K562 (cell line): ENCODE data around the gene PUSL1. TPM values are rescaled to one million over a fixed set of nuclear protein-coding genes. Genes with fewer than 3 reads are reported as not detected.

Source experiments
- ATAC-seq: fragments of 200-7000 bp; cut with Tn5 transposase; 3 replicates; pipeline ENCODE4 v1.9.1; 2020; ENCODE audit warnings: moderate library complexity
- BruUV-seq: library from RNA; stranded (reverse); fragments of 400-500 nt; replicated peaks from 2 replicates; lab custom pipeline; 2021; lab: Mats Ljungman, UMichigan
- CTCF ChIA-PET: fragments of 300-600 bp; formaldehyde crosslinking; extraction: SDS; loops from one replicate; lab custom pipeline; 2021; ENCODE audit warnings: low intra/inter-chr PET ratio; lab: Yijun Ruan, JAX
- POLR2A ChIA-PET: fragments of 300-600, 350-650 bp; sonication (Branson Sonifier 250); formaldehyde crosslinking; extraction: SDS; loops from one replicate; lab custom pipeline; 2021; ENCODE audit warnings: antibody characterized with exemption, inconsistent platforms; lab: Yijun Ruan, JAX
- DNase-seq, 4 experiments: peaks; one replicate each; pipeline versions ENCODE4 v3.0.0 to v3.0.0-alpha.2; 2011 to 2018; ENCODE audit warnings: low spot score in 3 of 4, mixed read lengths in 3 of 4; ENCODE audit errors: extremely low read depth in 1 of 4
- FAIRE-seq: peaks from 2 replicates; lab custom pipeline; 2011; peaks lifted over from hg19 to GRCh38; lab: Jason Lieb, UNC
- H2AFZ ChIP-seq: 2 replicates; pipeline ENCODE4 v1.6.0; 2011; ENCODE audit warnings: low read depth, low read length, control low read depth, inconsistent platforms
- H3K27ac ChIP-seq: fragments of 200-600 bp; 3 replicates; pipeline ENCODE4 v1.8.0; 2011; ENCODE audit warnings: low read depth, mild to moderate bottlenecking, control low read depth, inconsistent platforms, low read length, moderate library complexity, mixed read lengths; ENCODE audit errors: extremely low read depth
- H3K27me3 ChIP-seq, 2 experiments: fragments of 300-600 bp in 1 of 2; 2 replicates in 1 of 2; 3 replicates in 1 of 2; pipeline versions ENCODE4 v1.6.0 to v1.8.0; 2011; ENCODE audit warnings: inconsistent platforms in 2 of 2, low read length in 2 of 2, mild to moderate bottlenecking in 1 of 2, mixed read lengths in 1 of 2, moderate library complexity in 1 of 2; ENCODE audit not compliant: control insufficient read depth in 2 of 2, insufficient read depth in 2 of 2
- H3K36me3 ChIP-seq: fragments of 300-600 bp; 3 replicates; pipeline ENCODE4 v1.8.0; 2011; ENCODE audit warnings: mild to moderate bottlenecking, low read length, inconsistent platforms; ENCODE audit not compliant: control insufficient read depth, insufficient read depth
- H3K4me1 ChIP-seq, 2 experiments: fragments of 200-600 bp in 1 of 2; replicated peaks in 1 of 2; 2 replicates in 1 of 2; 3 replicates in 1 of 2; pipeline versions ENCODE4 v1.5.1 to v1.8.0; 2011; ENCODE audit warnings: inconsistent platforms in 2 of 2, low read length in 2 of 2, mild to moderate bottlenecking in 1 of 2, mixed read lengths in 1 of 2, moderate library complexity in 1 of 2; ENCODE audit not compliant: control insufficient read depth in 2 of 2, insufficient read depth in 2 of 2
- H3K4me2 ChIP-seq: 2 replicates; pipeline ENCODE4 v1.6.1; 2011; ENCODE audit warnings: low read length, control low read depth, inconsistent platforms, mixed read lengths; ENCODE audit not compliant: insufficient read depth
- H3K4me3 ChIP-seq: fragments of 200-600 bp; sonication (generic), shearing (Covaris generic); 2 replicates; pipeline ENCODE4 v1.5.1; 2016; ENCODE audit warnings: control low read depth, inconsistent platforms
- H3K79me2 ChIP-seq: fragments of 200-600 bp; 3 replicates; pipeline ENCODE4 v1.8.0; 2011; ENCODE audit warnings: low read length, inconsistent platforms; ENCODE audit not compliant: control insufficient read depth, insufficient read depth
- H3K9ac ChIP-seq, 2 experiments: 2 replicates each; pipeline versions ENCODE4 v1.6.0 to v1.6.1; 2011; ENCODE audit warnings: low read depth in 2 of 2, low read length in 2 of 2, control low read depth in 1 of 2, inconsistent platforms in 1 of 2, mild to moderate bottlenecking in 1 of 2, mixed read lengths in 1 of 2; ENCODE audit not compliant: insufficient read depth in 1 of 2
- H3K9me1 ChIP-seq: one replicate; pipeline ENCODE4 v1.6.0; 2011; ENCODE audit warnings: inconsistent platforms, mild to moderate bottlenecking, low read length, moderate library complexity; ENCODE audit not compliant: control insufficient read depth, insufficient read depth
- H3K9me3 ChIP-seq: replicated peaks from 2 replicates; pipeline ENCODE4 v1.5.1; 2011; ENCODE audit warnings: low read depth, low read length, inconsistent platforms; ENCODE audit not compliant: control insufficient read depth, insufficient read depth
- H4K20me1 ChIP-seq: replicated peaks from 2 replicates; pipeline ENCODE4 v1.6.1; 2011; ENCODE audit warnings: low read length, inconsistent platforms, mixed read lengths; ENCODE audit not compliant: control insufficient read depth, insufficient read depth
- L3MBTL2 ChIP-seq: fragments of 450-650 bp; IDR thresholded peaks from 2 replicates; pipeline ENCODE4 v1.6.1; 2016; ENCODE audit warnings: mild to moderate bottlenecking, moderate library complexity
- POLR2G ChIP-seq: fragments of 200-400 bp; formaldehyde crosslinking; IDR thresholded peaks from 2 replicates; pipeline ENCODE4 v1.6.1; 2017; ENCODE audit warnings: low read depth, mild to moderate bottlenecking, antibody characterized with exemption, low read length, moderate library complexity
- SIN3A ChIP-seq, 2 experiments: fragments of 150-350 bp in 1 of 2; IDR thresholded peaks; 2 replicates each; pipeline ENCODE4 v1.6.1; 2011 to 2016; ENCODE audit warnings: borderline replicate concordance in 2 of 2, low read depth in 2 of 2, low read length in 2 of 2, mild to moderate bottlenecking in 2 of 2, moderate library complexity in 2 of 2; ENCODE audit not compliant: control insufficient read depth in 1 of 2
- ZBTB7A ChIP-seq: IDR thresholded peaks from 2 replicates; pipeline ENCODE4 v1.6.1; 2011; ENCODE audit warnings: low read depth, mild to moderate bottlenecking, low read length, moderate library complexity, borderline replicate concordance; ENCODE audit not compliant: control insufficient read depth
- ZNF224 ChIP-seq: sonication (generic); formaldehyde crosslinking; IDR thresholded peaks from 2 replicates; pipeline ENCODE4 v1.8.0; 2022; ENCODE audit warnings: mild to moderate bottlenecking, missing genetic modification reagents
- WGBS: fragments of 100-300 bp; shearing (Covaris generic); methylation state at CpG from one replicate; pipeline ENCODE4 v1.1.6; 2016; ENCODE audit warnings: low coverage, mixed read lengths; ENCODE audit not compliant: insufficient coverage; ENCODE audit errors: missing lambda C conversion rate; 5-methylcytosine and 5-hydroxymethylcytosine counted together
- in situ Hi-C: fragments of 300-500 bp; cut with MboI; formaldehyde crosslinking; loops from 4 replicates; pipeline ENCODE4 v1.15.0; 2018; ENCODE audit warnings: inconsistent platforms, mixed read lengths
- intact Hi-C: fragments of 100-400 bp; cut with micrococcal nuclease; formaldehyde crosslinking; loops from 2 replicates; pipeline ENCODE4 v1.14.2; 2022
- polyA plus RNA-seq, 8 experiments: library from polyadenylated mRNA; depleted of rRNA in 4 of 8; stranded (reverse) in 5 of 8; unstranded in 3 of 8; fragments of >200 nt; fragmentation: Nextera tagmentation in 2 of 8; fragmentation: Illumina TruSeq in 1 of 8; extraction: Ambion mirVana in 2 of 8; extraction: Trizol in 1 of 8; gene quantifications; 2 replicates each; pipeline versions ENCODE4 v1.2.1 to v1.2.3, GENCODE V29; 2011 to 2014; ENCODE audit warnings: inconsistent platforms in 1 of 8, missing spikeins in 1 of 8
- total RNA-seq, 7 experiments: library from RNA; depleted of rRNA in 6 of 7; stranded (reverse); fragments of >200 nt in 6 of 7; fragmentation: Illumina TruSeq in 2 of 7; extraction: Trizol in 2 of 7; gene quantifications; 2 replicates each; pipeline versions ENCODE4 v1.2.1 to v1.2.3, GENCODE V29; 2011 to 2021; ENCODE audit warnings: low replicate concordance in 1 of 7
- TF ChIP-seq, protein P1 (sequence below), 2 experiments: IDR thresholded peaks; 2 replicates each; pipeline ENCODE4 v1.6.1; 2011; ENCODE audit warnings: borderline replicate concordance in 1 of 2, control low read depth in 1 of 2, low read depth in 1 of 2, low read length in 1 of 2, mild to moderate bottlenecking in 1 of 2, mixed read lengths in 1 of 2, moderate library complexity in 1 of 2; ENCODE audit not compliant: insufficient read depth in 1 of 2, insufficient read length in 1 of 2, poor library complexity in 1 of 2, severe bottlenecking in 1 of 2; ENCODE audit errors: extremely low read depth in 1 of 2
- TF ChIP-seq, protein P2 (sequence below): fragments of 450-650 bp; formaldehyde crosslinking; IDR thresholded peaks from 2 replicates; pipeline ENCODE4 v1.4.0; 2020; ENCODE audit warnings: mild to moderate bottlenecking, moderate library complexity

PUSL1 gene
- total and polyA plus RNA-seq, 9 of the 15 experiments (the other 6 are each of a cell fraction or from before 2014, with no cell fraction given), result 0.62 to 86.9 (median 13.6) TPM

DNA sequence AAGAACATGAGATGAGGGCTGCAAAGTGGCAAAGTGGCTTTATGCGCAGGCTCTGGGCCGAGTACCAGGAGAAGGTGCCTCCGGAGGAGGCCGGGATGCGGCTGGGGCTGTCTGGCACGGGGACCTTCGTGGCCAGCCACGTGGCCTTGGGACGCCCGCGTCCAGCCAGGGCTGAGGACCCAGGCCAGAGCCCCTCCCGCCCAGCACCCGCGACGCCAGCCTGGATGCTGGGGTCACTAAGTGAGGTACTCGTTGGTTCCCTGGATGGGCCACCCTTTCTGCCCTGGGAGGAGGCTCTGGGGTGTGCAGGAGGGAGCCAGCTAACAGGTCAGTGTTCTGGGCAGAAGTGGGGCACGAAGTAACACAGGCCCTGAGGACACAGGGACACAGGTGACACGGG is 15.5 kb upstream of the PUSL1 start:
- no peaks in the 10 kb centered on the region for H3K79me2 ChIP-seq
- intact Hi-C loops, result loop anchor here (2.0 to 10.0 kb wide), 2 partner anchors 176 to 308 kb away; partner anchors contain the start of genes C1orf159 and PERM1
- in situ Hi-C loops, result no loop called here
- no peak for ATAC-seq
- H2AFZ ChIP-seq, result no peak overlapping the region
- peaks cover 0 to 9% of the 10 kb centered on the region in 2 experiments; a peak in 2 of 5 replicates for H3K27me3 ChIP-seq
- CTCF ChIA-PET, result interaction anchor here (0.9 kb wide), 1 partner anchor 388 kb away, joined by 4 read pairs; no protein-coding TSS in a partner anchor
- H3K4me2 ChIP-seq, result no peak overlapping the region
- FAIRE-seq, result no peak
- peaks cover 8% of the 10 kb centered on the region for H3K9me1 ChIP-seq
- H3K4me3 ChIP-seq, result no peak overlapping the region
- peaks cover 14% of the 10 kb centered on the region; the same call in 1 of the 3 replicates for H3K36me3 ChIP-seq
- no peaks in the 10 kb centered on the region for H3K9me3 ChIP-seq
- H3K9ac ChIP-seq, result 0 out of 4 replicates have a peak overlapping the region, but pooled peaks of 1 of the 2 experiments have one; percentile 10
- no peak for DNase-seq
- no peak for TF ChIP-seq L3MBTL2
- TF ChIP-seq ZBTB7A, result peak; percentile 26; the same call in 1 of the 2 replicates
- no peak for TF ChIP-seq ZNF224
- TF ChIP-seq, protein P1, sequence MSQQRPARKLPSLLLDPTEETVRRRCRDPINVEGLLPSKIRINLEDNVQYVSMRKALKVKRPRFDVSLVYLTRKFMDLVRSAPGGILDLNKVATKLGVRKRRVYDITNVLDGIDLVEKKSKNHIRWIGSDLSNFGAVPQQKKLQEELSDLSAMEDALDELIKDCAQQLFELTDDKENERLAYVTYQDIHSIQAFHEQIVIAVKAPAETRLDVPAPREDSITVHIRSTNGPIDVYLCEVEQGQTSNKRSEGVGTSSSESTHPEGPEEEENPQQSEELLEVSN (IDR thresholded peaks at IDR 0.05; ENCODE audit: borderline replicate concordance in 1 of 2, extremely low read depth in 1 of 2, insufficient read depth in 1 of 2, insufficient read length in 1 of 2, low read depth in 1 of 2, low read length in 1 of 2, poor library complexity in 1 of 2, severe bottlenecking in 1 of 2), result peak in 1 of 2 experiments; percentile 17
- TF ChIP-seq POLR2G, result 0 out of 2 replicates have a peak, but pooled peaks have one; percentile 13
- TF ChIP-seq SIN3A (IDR thresholded peaks at IDR 0.05; ENCODE audit: borderline replicate concordance in 2 of 2, control insufficient read depth in 1 of 2, low read depth in 2 of 2, low read length in 2 of 2), result 0 out of 4 replicates have a peak, but pooled peaks of 1 of the 2 experiments have one; percentile 7
- TF ChIP-seq, protein P2, sequence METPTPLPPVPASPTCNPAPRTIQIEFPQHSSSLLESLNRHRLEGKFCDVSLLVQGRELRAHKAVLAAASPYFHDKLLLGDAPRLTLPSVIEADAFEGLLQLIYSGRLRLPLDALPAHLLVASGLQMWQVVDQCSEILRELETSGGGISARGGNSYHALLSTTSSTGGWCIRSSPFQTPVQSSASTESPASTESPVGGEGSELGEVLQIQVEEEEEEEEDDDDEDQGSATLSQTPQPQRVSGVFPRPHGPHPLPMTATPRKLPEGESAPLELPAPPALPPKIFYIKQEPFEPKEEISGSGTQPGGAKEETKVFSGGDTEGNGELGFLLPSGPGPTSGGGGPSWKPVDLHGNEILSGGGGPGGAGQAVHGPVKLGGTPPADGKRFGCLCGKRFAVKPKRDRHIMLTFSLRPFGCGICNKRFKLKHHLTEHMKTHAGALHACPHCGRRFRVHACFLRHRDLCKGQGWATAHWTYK, result peak; percentile 73; the same call in 1 of the 2 replicates
- POLR2A ChIA-PET, result interaction anchor here (0.6 kb wide), 1 partner anchor 25 kb away, joined by 3 read pairs; no protein-coding TSS in a partner anchor
- H3K4me1 ChIP-seq, result peaks cover 5 to 76% of the 10 kb centered on the region in 2 experiments; a peak in 3 of 5 replicates
- no TSS peak for BruUV-seq
- 86% methylated on average over 18 of the region's 18 CpGs for WGBS
- peak overlapping the region; percentile 54; the same call in 1 of the 3 replicates for H3K27ac ChIP-seq
- peaks cover 16% of the 10 kb centered on the region; the same call in 1 of the 2 replicates for H4K20me1 ChIP-seq
